HG03558 (cell line): Measurements from ENCODE around the gene CTBP2.
"Not testable (repeated sequence)": the region's sequence is repeated elsewhere in the genome, so short reads cannot be mapped to it uniquely, and the experiment has no call there.

Experiments used
- ATAC-seq: cut with Tn5 transposase; IDR thresholded peaks from one replicate; pipeline ENCODE4 v1.9.1; 2021; ENCODE audit warnings: moderate number of reproducible peaks; ENCODE audit not compliant: unreplicated experiment; ENCODE audit errors: extremely low read depth

The CTBP2 gene

GRCh38 chr10:125187238-125188194 lies 27.2 kb upstream of the CTBP2 start:
- no peak for ATAC-seq

GRCh38 chr10:125186431-125187170 lies 26.2 kb upstream of the CTBP2 start:
- no peak for ATAC-seq

- ATAC-seq, result not testable (repeated sequence)
Measured at GRCh38 chr10:125179107-125179506, 18.7 kb upstream of the CTBP2 start.

- no peak for ATAC-seq
Measured at GRCh38 chr10:125177641-125178640, 17.6 kb upstream of the CTBP2 start.

GRCh38 chr10:125175807-125176206 lies 15.4 kb upstream of the CTBP2 start:
- no peak for ATAC-seq

- no peak for ATAC-seq
Measured at GRCh38 chr10:125174360-125174759, 14.0 kb upstream of the CTBP2 start.

GRCh38 chr10:125172694-125173093 lies 12.3 kb upstream of the CTBP2 start:
- ATAC-seq, result no peak

- no peak for ATAC-seq
Measured at GRCh38 chr10:125171402-125172306, 11.3 kb upstream of the CTBP2 start.

GRCh38 chr10:125169915-125170314 lies 9.6 kb upstream of the CTBP2 start:
- ATAC-seq, result no peak

- no peak for ATAC-seq
Measured at GRCh38 chr10:125169279-125169678, 8.9 kb upstream of the CTBP2 start.

- no peak for ATAC-seq
Measured at GRCh38 chr10:125166658-125167057, 6.3 kb upstream of the CTBP2 start.

- no peak for ATAC-seq
Measured at GRCh38 chr10:125165584-125166573, 5.5 kb upstream of the CTBP2 start.

- ATAC-seq, result no peak
Measured at GRCh38 chr10:125164421-125164820, 4.1 kb upstream of the CTBP2 start.

- no peak for ATAC-seq
Measured at GRCh38 chr10:125163803-125164202, 3.4 kb upstream of the CTBP2 start.

- ATAC-seq, result not testable (repeated sequence)
Measured at GRCh38 chr10:125163312-125163711, 2.9 kb upstream of the CTBP2 start.

GRCh38 chr10:125162120-125162931 lies 2.0 kb upstream of the CTBP2 start:
- no peak for ATAC-seq

GRCh38 chr10:125161707-125162119 lies 1.4 kb upstream of the CTBP2 start:
- ATAC-seq, result no peak
